B cell (primary cell): ENCODE results near the gene OR2B2. TPM values are rescaled to one million over a fixed set of nuclear protein-coding genes. Genes with fewer than 3 reads are reported as not detected.

Experiments
- ATAC-seq: fragments of 200-7000 bp; cut with Tn5 transposase; one replicate; pipeline ENCODE4 v1.10.0; 2021; ENCODE audit warnings: low read depth, mild to moderate bottlenecking, moderate number of reproducible peaks, moderate library complexity
- CTCF ChIA-PET: fragments of 350-600 bp; sonication (Branson Sonifier 250); formaldehyde crosslinking; loops from one replicate; lab custom pipeline; 2021; ENCODE audit warnings: antibody characterized with exemption, inconsistent platforms; lab: Charles Lee
- POLR2A ChIA-PET: fragments of 350-600 bp; sonication (Branson Sonifier 250); formaldehyde crosslinking; loops from one replicate; lab custom pipeline; 2021; ENCODE audit warnings: antibody characterized with exemption; lab: Charles Lee
- DNase-seq: peaks from one replicate; pipeline ENCODE4 v3.0.0; 2013
- H2AFZ ChIP-seq: 2 replicates; pipeline ENCODE4 v1.6.1; 2012; ENCODE audit warnings: mild to moderate bottlenecking, low read depth, low read length; ENCODE audit not compliant: insufficient read depth, poor library complexity, severe bottlenecking
- H3K27ac ChIP-seq, 2 donors: 1 replicate in 1 of 2; 2 replicates in 1 of 2; pipeline ENCODE4 v1.5.1; 2012 to 2013; ENCODE audit warnings: low read length in 2 of 2, mild to moderate bottlenecking in 2 of 2, moderate library complexity in 1 of 2
- H3K27me3 ChIP-seq, 4 experiments: fragments of 200-600 bp in 1 of 4; sonication (generic) in 1 of 4; replicated peaks in 1 of 4; 1 replicate in 2 of 4; 2 replicates in 2 of 4; pipeline versions ENCODE4 v1.6.1 to v1.7.0; 2013 to 2016; ENCODE audit warnings: low read length in 3 of 4, mild to moderate bottlenecking in 2 of 4, mixed read lengths in 1 of 4, moderate library complexity in 1 of 4; ENCODE audit not compliant: insufficient read depth in 4 of 4, control insufficient read depth in 3 of 4; ENCODE audit errors: control extremely low read depth in 1 of 4
- H3K36me3 ChIP-seq, 2 experiments: replicated peaks in 1 of 2; 1 replicate in 1 of 2; 2 replicates in 1 of 2; pipeline versions ENCODE4 v1.6.1 to v1.7.1; 2013; ENCODE audit warnings: low read length in 1 of 2; ENCODE audit not compliant: insufficient read depth in 2 of 2, control insufficient read depth in 1 of 2; ENCODE audit errors: control extremely low read depth in 1 of 2, extremely low read depth in 1 of 2
- H3K4me1 ChIP-seq, 2 donors: fragments of 200-600 bp in 1 of 2; sonication (generic) in 1 of 2; 1 replicate in 1 of 2; 2 replicates in 1 of 2; pipeline versions ENCODE4 v1.5.1 to v1.6.1; 2013 to 2017; ENCODE audit warnings: low read length in 2 of 2; ENCODE audit not compliant: control insufficient read depth in 2 of 2, insufficient read depth in 2 of 2
- H3K4me2 ChIP-seq: replicated peaks from 2 replicates; pipeline ENCODE3; 2012; ENCODE audit warnings: mild to moderate bottlenecking, low read depth, low read length; ENCODE audit not compliant: poor library complexity, severe bottlenecking
- H3K4me3 ChIP-seq, 5 experiments: fragments of 200-600 bp in 1 of 5; sonication (generic) in 1 of 5; 1 replicate in 3 of 5; 2 replicates in 2 of 5; pipeline versions ENCODE4 v1.5.1 to v1.7.0; 2011 to 2016; ENCODE audit warnings: low read length in 4 of 5, mild to moderate bottlenecking in 4 of 5, low read depth in 2 of 5, control low read depth in 1 of 5, moderate library complexity in 1 of 5; ENCODE audit not compliant: insufficient read depth in 1 of 5; ENCODE audit errors: control extremely low read depth in 1 of 5, extremely low read depth in 1 of 5
- H3K79me2 ChIP-seq: fragments of 200-600 bp; sonication (generic); one replicate; pipeline ENCODE4 v1.6.0; 2016; ENCODE audit warnings: low read length; ENCODE audit not compliant: control insufficient read depth, insufficient read depth
- H3K9ac ChIP-seq: fragments of 200-600 bp; sonication (generic); 2 replicates; pipeline ENCODE4 v1.6.1; 2017; ENCODE audit warnings: mild to moderate bottlenecking, low read length, moderate library complexity
- H3K9me3 ChIP-seq, 3 donors: one replicate each; pipeline versions ENCODE4 v1.6.1 to v1.7.1; 2013; ENCODE audit warnings: low read length in 2 of 3; ENCODE audit not compliant: control insufficient read depth in 2 of 3, insufficient read depth in 1 of 3; ENCODE audit errors: control extremely low read depth in 1 of 3
- H4K20me1 ChIP-seq: 2 replicates; pipeline ENCODE4 v1.6.0; 2012; ENCODE audit warnings: mild to moderate bottlenecking, low read length; ENCODE audit not compliant: insufficient read depth, control insufficient read depth, poor library complexity, severe bottlenecking
- H3K27ac Mint-ChIP-seq: one replicate; pipeline ENCODE4 v1.8.0; 2021; ENCODE audit warnings: mixed read lengths
- H3K27me3 Mint-ChIP-seq: one replicate; pipeline ENCODE4 v1.8.0; 2021; ENCODE audit warnings: mixed read lengths
- H3K4me1 Mint-ChIP-seq: one replicate; pipeline ENCODE4 v1.8.0; 2021; ENCODE audit warnings: mixed read lengths
- H3K4me3 Mint-ChIP-seq: one replicate; pipeline ENCODE4 v1.8.0; 2021; ENCODE audit warnings: mixed read lengths
- H3K9me3 Mint-ChIP-seq: one replicate; pipeline ENCODE4 v1.8.0; 2022; ENCODE audit warnings: mixed read lengths; ENCODE audit not compliant: insufficient read depth
- CTCF ChIP-seq: fragments of 200-600 bp; IDR thresholded peaks from one replicate; pipeline ENCODE4 v1.8.0; 2022; ENCODE audit warnings: antibody characterized with exemption, mild to moderate bottlenecking
- EZH2 ChIP-seq: IDR thresholded peaks from 2 replicates; pipeline ENCODE4 v1.6.1; 2012; ENCODE audit warnings: borderline replicate concordance, low read depth, mild to moderate bottlenecking, moderate library complexity, low read length; ENCODE audit not compliant: insufficient read depth, poor library complexity, severe bottlenecking
- WGBS: methylation state at CpG from one replicate; pipeline ENCODE4 v1.1.5; 2013; ENCODE audit warnings: missing lambda C conversion rate; ENCODE audit not compliant: insufficient coverage; 5-methylcytosine and 5-hydroxymethylcytosine counted together
- intact Hi-C: fragments of 100-400 bp; cut with micrococcal nuclease; formaldehyde crosslinking; loops from one replicate; pipeline ENCODE4 v1.10.0; 2022
- polyA minus RNA-seq: library from RNA; depleted of rRNA, polyadenylated mRNA; stranded (reverse); fragments of >200 nt; gene quantifications from 2 replicates; pipeline ENCODE4 v1.2.3, GENCODE V29; 2012
- polyA plus RNA-seq: library from polyadenylated mRNA; depleted of rRNA; stranded (reverse); fragments of >200 nt; gene quantifications from 2 replicates; pipeline ENCODE4 v1.2.3, GENCODE V29; 2012
- total RNA-seq, 2 donors: library from RNA; stranded (reverse); fragments of 120-200 nt in 1 of 2; gene quantifications; 1 replicate in 1 of 2; 2 replicates in 1 of 2; pipeline versions ENCODE4 v1.2.3 to v1.2.4, GENCODE V29; 2013 to 2022

Gene OR2B2
- total RNA-seq: not detected in 2 replicates
- not detected for total RNA-seq (2013)
- not detected in 2 replicates for polyA plus RNA-seq
- not detected in 2 replicates for polyA minus RNA-seq

GRCh38 chr6:27911956-27912446 lies at the start of gene OR2B2:
Gene OR2B2, minus strand, starts transcription at chr6:27912396. Its CDS starts 77 bp downstream, at chr6:27912319.
- Histone ChIP-seq H2AFZ (no peak within 1 kb of the TSS), H3K4me3 (no peak within 1 kb of the TSS), H3K9me3 (no peaks in the 10 kb centered on the region), H3K27ac (no peak within 1 kb of the TSS), H4K20me1 (no peaks in the 10 kb centered on the region), H3K79me2 (no peaks in the 10 kb centered on the region), H3K4me1 (no peaks in the 10 kb centered on the region), H3K36me3 (no peaks in the 10 kb centered on the region), H3K9ac (no peak within 1 kb of the TSS), H3K27me3 (no peaks in the 10 kb centered on the region), H3K4me2 (no peak within 1 kb of the TSS)
- no peak for ATAC-seq
- TF ChIP-seq CTCF: no peak
- TF ChIP-seq EZH2: no peak
- Mint-ChIP-seq H3K27ac (no peak within 1 kb of the TSS), H3K9me3 (no peaks in the 10 kb centered on the region), H3K27me3 (peaks cover 14% of the 10 kb centered on the region), H3K4me1 (no peaks in the 10 kb centered on the region), H3K4me3 (no peak within 1 kb of the TSS)
- ChIA-PET POLR2A (no interaction called here), CTCF (no interaction called here)
- intact Hi-C loops: no loop called here
- no CpG with 5 or more reads among the region's 2 CpGs for WGBS
- DNase-seq: no peak

GRCh38 chr6:27957516-27957915 lies 45.3 kb upstream of the OR2B2 start:
- intact Hi-C loops: no loop called here
- H3K36me3 ChIP-seq: no peaks in the 10 kb centered on the region
- no peak overlapping the region for H3K27ac Mint-ChIP-seq
- H3K27me3 Mint-ChIP-seq: peaks cover 8% of the 10 kb centered on the region
- no peak for DNase-seq
- no peak overlapping the region for H3K4me3 ChIP-seq
- TF ChIP-seq CTCF (no peak), EZH2 (no peak)
- H3K4me3 Mint-ChIP-seq: no peak overlapping the region
- H3K9me3 Mint-ChIP-seq: no peaks in the 10 kb centered on the region
- no peak overlapping the region for H3K4me2 ChIP-seq
- ChIA-PET POLR2A (no interaction called here), CTCF (no interaction called here)
- peaks cover 0 to 6% (median 0%) of the 10 kb centered on the region in 4 experiments for H3K27me3 ChIP-seq
- H3K4me1 ChIP-seq: no peaks in the 10 kb centered on the region
- no peak overlapping the region for H3K9ac ChIP-seq
- WGBS: 40% methylated on average over 1 of the region's 4 CpGs
- H3K9me3 ChIP-seq: no peaks in the 10 kb centered on the region
- peaks cover 2% of the 10 kb centered on the region for H3K4me1 Mint-ChIP-seq
- H2AFZ ChIP-seq: no peak overlapping the region
- H3K27ac ChIP-seq: no peak overlapping the region
- no peaks in the 10 kb centered on the region for H4K20me1 ChIP-seq
- H3K79me2 ChIP-seq: no peaks in the 10 kb centered on the region
- ATAC-seq: no peak
